GM21381 (cell line): ENCODE measurements around the gene COL4A2.
"Not testable (repeated sequence)": the region's sequence is repeated elsewhere in the genome, so short reads cannot be mapped to it uniquely, and the experiment has no call there.

Experiments used
- ATAC-seq: cut with Tn5 transposase; IDR thresholded peaks from one replicate; pipeline ENCODE4 v1.9.1; 2021; ENCODE audit warnings: mild to moderate bottlenecking, moderate library complexity; ENCODE audit not compliant: unreplicated experiment

The COL4A2 gene

DNA sequence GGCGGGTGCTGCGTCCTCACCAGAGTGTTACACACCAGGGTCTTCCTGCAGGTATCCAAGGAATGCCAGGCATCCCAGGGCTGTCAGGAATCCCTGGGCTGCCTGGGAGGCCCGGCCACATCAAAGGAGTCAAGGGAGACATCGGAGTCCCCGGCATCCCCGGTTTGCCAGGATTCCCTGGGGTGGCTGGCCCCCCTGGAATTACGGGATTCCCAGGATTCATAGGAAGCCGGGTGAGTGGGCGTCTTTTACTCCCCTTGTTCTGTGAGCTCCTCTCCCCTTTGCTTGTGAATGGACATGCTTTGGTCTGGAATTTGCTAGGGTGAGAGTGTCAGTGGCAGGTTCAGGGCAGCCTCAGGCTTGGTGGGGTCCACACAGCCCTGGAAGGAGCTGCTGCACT lies 178.5 kb downstream of the COL4A2 start:
- no peak for ATAC-seq

DNA sequence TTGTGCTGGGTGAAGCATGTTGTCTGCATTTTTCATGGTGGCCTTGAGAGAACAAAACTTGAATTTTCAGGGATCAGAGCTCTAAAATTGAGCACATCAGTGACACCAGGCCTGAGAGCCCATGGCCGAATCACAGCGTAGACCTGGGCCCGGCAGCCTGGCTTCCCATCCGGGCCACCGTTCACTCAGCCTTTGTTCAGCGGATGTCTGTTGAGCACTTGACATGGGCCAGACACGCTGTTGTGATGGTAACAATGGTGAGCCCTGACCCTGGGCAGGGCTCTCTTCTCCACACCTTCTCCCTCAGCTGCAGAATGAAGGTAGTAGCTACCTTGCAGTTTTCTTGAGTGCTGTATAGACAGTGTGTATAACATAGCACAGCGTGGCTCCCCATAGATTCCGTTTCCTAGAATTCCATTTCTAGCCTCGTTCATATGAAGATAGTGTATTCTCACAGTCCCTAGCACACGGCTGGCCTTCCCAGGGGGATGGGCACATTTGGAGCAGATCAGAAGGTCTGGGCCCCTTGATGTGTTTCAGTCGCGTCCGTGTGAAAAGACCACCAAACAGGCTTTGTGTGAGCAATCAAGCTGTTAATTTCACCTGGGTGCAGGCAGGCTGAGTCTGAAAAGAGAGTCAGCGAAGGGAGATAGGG lies 179.1 kb downstream of the COL4A2 start:
- ATAC-seq, result no peak

DNA sequence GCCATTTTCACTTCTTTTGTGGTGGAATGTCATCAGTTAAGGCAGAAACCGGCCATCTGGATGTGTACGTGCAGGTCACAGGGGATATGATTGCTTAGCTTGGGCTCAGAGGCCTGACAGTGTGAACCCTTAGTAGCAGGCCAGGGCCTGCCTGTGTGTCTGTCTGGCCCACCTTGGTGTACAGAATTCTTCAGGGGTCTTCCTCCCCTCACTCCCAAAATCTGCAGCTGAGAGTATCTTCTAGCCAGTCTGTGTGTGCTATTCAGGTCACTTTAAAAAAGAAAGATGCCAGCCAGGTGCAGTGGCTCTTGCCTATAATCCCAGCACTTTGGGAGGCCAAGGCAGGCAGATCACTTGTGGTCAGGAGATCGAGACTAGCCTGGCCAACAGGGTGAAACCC lies 179.8 kb downstream of the COL4A2 start:
- ATAC-seq, result not testable (repeated sequence)

DNA sequence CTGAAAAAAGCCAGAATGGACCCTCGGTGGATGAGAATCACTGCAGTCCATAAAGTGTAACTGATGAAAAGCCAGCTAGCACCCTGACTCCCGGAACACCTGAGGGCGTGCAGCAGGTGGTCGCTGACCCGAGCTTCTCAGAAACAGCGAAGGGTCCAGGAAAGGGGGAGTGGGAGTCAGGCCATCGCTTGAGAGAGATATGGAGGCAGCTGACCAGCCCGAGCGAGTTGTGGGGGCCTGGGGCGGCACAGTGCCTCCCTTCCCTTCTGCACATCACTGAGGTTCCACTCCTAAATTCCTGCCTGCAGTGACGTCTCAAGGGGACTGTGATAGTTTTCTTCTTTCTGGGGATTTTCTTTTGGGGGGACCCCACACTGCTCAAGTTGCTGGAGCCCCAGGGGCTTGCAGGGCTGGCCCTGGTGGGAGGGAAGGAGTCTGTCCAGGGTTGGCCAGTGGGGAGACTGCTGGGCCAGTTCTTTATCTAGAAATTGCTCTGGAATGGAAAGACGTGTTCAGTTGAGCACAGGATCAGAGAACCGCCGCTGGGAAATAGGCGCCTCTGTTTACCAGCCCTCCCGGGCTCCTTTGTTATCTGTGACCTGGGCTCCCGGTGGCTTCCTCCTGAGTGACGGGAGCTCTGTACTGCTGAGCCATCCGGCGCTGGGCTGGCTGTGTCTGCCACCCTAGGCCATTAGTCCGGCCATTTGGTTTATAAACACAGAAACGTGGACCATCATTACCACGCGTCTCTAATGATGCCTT lies 183.1 kb downstream of the COL4A2 start:
- no peak for ATAC-seq

DNA sequence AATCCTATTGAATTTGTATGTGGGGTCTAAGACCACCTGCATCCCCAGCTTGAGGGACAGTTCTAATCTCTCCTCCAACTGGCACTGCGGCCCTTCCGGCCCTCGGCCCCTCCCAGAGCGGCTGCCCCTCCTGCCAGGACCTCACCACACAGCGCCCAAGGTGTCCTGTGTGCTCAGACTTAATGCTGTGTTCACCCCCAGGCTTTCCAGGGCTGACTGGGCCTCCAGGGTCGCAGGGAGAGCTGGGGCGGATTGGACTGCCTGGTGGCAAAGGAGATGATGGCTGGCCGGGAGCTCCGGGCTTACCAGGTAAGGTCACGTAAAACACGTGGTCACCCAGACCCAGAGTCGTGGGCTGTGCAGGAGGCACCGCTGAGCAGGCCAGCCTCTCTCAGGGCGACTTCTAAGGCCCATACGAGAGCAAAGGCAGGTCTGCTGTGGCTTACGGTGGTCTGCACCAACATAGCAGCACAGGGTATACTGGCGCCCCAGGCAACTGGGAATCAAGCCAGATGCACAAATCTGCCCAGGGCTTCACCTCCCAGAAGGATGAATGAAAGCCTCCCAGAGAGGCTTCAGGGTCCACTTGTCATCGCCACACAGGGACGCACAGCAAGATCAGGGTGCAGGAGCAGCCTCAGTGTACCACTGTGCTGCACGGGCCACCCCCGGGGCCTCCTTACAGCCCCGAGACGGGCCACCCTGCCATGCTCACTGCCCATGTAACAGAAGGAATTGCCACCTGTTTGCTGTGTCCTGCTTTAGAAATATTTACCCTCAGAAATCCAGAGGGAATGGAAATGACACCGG lies 185.0 kb downstream of the COL4A2 start:
- no peak for ATAC-seq

DNA sequence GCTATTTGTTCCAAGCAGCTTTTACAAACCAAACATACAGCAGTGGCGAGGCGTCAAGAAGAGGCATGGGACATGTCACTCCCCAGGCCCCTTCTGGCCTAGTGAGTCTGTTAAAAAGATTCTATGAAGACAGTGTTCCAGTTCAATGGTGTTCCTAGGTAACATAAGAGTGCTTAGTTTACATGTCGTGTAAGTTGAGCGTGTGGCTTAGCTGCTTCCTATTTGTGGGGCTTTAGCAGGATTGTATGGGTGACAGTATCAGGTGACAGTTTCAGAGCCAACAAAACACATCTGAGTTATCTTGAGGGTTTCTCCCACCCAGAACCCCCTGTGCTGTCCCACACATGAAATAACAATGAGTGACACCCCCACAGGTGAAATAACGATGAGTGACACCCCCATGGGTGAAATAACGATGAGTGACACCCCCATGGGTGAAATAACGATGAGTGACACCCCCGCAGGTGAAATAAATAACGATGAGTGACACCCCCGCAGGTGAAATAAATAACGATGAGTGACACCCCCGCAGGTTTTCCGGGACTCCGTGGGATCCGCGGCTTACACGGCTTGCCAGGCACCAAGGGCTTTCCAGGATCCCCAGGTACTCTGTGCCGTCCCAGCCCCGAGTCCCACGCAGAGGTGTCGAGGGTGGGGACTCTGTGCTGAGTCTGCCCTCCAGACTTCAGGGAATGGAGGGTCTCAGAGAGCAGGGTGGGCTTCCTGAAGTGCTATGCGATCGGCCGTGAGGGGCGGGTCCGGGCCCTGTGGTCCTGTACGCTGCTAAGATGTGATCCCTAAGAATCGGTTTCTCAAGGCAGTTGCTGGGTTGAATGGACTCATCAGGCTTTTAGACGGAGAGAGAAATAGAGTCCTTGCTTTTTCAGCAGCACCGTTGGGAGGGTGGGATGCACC lies 185.9 kb downstream of the COL4A2 start:
- no peak for ATAC-seq

DNA sequence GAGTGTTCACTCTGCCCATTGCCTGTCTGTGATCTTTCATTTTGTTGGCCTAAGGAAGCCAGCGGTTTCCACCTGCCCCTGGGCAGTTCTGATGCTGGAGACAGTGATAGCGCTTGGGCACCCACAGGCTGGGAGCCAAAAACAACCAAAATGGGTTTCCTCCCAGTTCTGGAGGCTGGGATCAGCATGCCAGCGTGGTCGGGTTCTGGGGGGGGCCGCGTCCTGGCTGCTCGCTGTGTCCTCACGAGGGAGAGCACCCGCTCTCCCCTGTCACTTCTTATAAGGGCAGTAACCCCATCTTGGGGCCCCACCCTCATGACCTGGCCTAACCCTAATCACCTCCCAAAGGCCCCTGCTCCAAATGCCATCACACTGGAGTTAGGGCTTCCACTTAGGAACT lies 186.5 kb downstream of the COL4A2 start:
- no peak for ATAC-seq

DNA sequence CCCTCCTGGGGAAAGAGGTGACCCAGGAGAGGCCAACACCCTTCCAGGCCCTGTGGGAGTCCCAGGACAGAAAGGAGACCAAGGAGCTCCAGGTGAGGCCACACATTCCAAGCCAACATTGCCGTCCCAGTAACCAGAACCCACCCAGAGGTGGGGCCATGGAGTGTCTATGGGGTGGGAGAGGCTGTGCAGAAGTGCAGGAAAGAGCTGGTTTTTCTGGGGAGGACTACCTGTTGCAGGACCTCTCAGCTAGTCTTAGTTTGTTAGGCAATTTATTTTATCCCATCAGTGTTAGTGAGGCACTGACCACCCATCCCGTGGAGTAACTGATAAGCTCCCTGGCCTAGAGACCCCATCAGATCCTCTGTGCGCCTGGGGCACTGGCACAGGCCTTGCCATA lies 188.3 kb downstream of the COL4A2 start:
- no peak for ATAC-seq

DNA sequence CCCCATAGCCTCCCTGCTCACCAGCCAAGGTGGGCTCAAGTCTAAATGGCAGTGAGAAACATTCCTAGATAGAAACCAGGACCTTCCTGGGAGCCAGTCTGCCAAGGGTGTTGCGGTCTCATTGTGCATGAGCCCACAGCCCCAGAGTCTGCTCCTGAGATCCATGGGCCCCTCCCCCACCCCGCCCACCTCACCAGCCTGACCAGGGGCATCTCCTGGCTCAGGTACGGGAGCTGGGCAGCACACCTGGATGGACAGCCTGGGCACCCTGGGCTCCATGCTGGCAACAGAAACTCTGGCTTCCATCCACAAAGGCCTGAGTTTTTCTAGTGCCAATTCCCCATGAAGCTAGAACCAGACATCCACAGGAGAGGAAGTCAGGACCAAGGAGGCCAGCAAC lies 188.8 kb downstream of the COL4A2 start:
- ATAC-seq, result no peak

DNA sequence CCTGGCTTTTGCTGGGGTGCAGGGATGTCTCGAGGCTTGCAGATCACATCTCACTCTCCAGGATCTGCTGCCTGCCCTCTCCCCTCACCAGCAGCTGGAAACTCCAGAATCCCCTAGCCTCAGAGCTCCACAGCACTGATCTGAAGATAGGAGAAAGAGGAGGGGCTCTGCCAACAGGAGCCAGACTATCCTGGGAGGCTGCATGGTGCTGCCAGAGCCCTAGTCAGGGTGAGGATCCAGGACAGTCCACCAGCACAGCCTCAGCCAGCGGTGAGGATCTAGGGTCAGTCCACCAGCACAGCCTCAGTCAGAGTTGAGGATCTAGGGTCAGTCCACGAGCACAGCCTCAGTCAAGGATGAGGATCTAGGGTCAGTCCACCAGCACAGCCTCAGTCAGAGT lies 189.2 kb downstream of the COL4A2 start:
- ATAC-seq, result no peak

DNA sequence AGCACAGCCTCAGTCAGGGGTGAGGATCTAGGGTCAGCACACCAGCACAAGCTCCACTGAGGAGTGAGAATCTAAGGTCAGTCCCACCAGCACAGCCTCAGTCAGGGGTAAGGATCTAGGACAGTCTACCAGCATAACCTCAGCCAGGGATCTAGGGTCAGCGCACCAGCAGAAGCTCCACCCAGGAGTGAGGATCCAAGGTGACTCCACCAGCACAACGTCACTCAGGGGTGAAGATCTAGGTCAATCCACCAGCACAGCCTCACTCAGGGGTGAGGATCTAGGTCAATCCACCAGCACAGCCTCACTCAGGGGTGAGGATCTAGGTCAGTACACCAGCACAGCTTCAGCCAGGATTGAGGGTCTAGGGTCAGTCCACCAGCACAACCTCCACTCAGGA lies 189.9 kb downstream of the COL4A2 start:
- no peak for ATAC-seq

DNA sequence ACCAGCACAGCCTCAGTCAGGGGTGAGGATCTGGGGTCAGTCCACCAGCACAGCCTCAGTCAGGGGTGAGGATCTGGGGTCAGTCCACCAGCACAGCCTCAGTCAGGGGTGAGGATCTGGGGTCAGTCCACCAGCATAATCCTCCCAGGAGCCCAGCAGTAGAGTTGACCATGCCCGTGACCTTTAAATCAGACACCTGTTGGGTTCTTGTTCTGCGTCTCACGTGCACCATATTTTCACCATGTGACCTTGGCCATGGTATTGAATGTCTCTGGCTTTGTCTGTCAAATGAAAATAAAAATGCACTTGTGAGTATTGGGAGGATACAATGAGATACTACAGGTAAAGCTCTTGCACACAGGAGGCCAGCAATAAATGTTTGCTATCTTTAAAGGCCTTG lies 190.8 kb downstream of the COL4A2 start:
- ATAC-seq, result not testable (repeated sequence)

DNA sequence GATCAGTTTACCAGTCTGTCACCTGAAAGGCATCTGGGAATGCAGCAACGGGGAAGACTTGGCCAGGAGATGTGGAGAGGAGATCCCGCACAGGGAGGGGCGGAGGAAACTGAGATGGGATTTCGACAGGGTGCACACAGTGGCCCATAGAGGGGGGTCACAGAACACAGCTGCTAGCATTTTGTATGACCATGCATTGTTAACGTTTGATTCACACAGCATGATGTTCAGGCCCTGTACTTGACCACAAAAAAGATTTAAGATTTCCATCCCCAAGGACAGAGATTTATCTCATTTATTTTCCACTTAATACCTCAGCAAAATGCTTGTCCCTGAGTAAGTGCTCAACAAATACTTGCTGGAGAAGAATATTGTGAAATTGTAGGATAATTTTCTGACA lies 191.2 kb downstream of the COL4A2 start:
- no peak for ATAC-seq

DNA sequence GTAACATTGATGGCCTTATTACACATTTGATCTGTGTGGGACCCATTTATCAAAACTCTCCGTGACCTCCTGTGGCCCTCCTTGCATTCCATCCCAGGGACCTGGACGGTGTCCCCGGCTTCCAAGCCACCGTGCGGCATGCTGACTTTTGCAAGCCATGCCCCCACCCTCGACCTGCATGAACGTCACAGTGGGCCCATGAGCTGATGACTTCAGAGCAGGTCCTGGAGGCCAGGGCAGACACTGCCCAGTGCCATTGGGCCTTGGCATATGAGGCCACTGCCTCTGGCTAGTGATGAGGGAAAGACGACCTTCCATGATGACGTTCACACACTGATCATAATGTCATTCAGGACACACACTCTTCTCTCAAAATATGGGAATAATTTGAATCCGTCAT lies 191.7 kb downstream of the COL4A2 start:
- ATAC-seq, result no peak

DNA sequence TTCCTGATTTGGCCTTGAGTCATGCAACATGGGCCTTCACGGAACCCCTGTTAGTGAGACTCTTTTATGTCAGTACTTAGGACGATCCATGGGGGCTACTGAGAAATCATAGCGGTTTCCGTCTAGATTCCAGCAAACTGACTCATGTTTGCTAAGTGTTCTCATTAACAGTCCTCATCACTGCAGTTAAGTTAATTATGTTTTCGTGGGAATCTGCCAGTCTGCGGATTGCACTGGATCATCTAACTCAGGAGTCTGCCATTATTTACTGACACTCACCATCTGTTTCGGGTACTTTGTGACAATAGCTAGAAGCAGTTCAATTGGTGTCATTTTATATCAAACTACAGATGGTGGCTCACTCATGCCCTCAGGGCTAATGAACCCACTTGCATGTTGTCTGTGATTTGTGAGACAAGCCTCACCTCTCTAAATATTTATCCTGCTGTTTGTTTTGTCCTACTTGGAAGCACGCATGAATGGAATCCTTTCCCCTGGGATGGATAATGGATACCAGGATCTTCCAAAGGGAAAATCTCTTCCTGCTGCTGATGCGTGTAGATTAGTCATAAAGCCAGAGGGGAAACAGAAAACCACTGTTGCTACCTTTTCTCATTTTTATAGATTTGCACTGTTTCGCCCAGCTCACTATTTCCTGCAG lies 192.7 kb downstream of the COL4A2 start:
- ATAC-seq, result no peak

DNA sequence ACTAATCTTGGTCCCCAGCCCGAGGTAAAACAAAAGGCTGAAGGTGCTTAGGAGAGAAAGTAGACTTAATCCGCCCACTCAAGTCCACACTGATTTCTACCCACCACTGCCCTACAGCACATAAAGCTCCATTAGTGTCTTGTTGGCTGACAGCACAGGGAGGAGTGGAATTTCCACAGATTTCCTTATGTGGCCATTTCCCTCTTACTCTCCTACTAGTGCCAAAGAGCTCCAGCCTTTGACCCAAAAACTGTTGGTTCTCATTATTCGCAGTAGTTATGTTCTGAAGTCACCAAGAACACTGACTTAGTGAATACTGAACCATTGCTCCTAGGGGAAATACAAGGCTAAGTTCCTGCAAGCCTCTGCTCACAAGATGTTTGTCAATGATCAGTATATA lies 193.3 kb downstream of the COL4A2 start:
- ATAC-seq, result no peak

DNA sequence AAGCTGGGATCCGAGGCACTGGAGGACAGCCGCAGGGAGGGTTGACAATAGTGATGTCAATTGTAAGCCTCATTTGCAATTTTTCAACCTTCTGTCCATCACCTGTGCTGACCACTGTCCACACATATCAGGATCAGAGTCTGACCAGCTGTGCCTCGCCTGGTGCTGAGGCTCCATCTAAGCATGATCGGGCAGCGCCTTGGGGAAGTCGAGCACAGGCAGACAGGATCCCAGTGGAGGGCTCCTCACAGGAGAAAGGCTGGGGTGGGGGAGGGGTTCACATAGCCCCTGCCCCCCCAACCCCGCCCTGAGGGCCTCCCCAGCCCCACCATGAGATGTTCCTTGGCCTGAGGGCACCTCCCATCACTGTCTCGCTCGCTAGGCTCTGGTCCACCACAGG lies 194.1 kb downstream of the COL4A2 start:
- ATAC-seq, result no peak

DNA sequence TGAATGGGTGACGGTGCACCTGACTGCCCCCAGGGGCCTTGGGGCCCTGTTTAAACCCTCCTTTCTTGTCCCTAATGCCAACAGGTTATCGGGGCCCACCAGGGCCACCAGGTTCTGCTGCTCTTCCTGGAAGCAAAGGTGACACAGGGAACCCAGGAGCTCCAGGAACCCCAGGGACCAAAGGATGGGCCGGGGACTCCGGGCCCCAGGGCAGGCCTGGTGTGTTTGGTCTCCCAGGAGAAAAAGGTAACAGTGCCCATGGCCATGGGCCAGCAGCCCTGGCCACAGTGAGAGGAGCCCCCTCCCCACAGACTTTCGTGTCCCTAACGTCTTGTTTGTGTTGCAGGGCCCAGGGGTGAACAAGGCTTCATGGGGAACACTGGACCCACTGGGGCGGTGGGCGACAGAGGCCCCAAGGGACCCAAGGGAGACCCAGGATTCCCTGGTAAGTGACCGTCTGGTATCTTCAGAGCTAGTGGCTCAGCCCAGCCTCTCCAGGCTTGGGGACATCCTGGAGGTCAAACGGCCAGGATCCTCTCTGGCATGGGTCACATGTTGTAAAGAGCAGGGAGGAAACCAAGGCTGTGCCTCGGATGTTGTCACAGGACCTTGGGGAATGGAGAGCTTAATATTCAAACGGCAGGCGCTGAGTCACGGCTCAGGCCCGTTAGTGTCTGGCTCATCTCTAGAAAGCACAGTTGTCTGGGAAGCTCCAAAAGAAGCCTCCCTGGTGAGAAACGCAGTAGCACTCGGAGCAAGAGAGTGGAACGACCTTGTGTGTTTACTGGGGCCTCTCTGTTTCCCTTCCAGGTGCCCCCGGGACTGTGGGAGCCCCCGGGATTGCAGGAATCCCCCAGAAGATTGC lies 196.2 kb downstream of the COL4A2 start:
- no peak for ATAC-seq

DNA sequence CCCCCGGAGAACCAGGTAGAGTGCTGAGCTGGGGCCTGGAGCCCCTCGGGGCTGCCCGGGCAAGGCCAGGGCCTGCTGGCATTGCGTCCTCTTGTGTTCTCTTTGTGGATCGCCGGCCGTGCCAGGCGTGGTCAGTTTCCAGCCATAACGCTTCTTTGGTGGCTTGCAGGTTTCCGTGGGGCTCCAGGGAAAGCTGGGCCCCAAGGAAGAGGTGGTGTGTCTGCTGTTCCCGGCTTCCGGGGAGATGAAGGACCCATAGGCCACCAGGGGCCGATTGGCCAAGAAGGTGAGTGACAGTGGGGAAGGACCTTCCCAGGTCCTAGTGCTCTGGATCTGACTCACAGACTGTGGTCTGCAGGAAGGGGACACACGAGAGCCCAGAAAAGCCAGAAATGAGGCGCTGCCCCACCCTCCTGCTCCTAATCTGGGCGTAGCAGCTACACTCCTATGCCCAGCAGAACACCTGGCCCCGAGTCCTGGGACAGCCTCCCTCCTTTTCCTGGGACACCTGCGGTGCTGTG lies 197.0 kb downstream of the COL4A2 start:
- no peak for ATAC-seq
